Type B pancreatic cell (in vitro differentiated cells): ENCODE measurements around the gene RPIA. TPM values are rescaled to one million over a fixed set of nuclear protein-coding genes. Genes with fewer than 3 reads are reported as not detected.

ENCODE experiments used
- DNase-seq: peaks from one replicate; pipeline ENCODE4 v3.0.0; 2021; ENCODE audit warnings: mixed read lengths; ENCODE audit not compliant: unreplicated experiment; ENCODE audit errors: extremely low spot score
- H3K27ac Mint-ChIP-seq: 2 replicates; pipeline ENCODE4 v1.8.0; 2021; ENCODE audit warnings: mild to moderate bottlenecking, mixed read lengths
- H3K27me3 Mint-ChIP-seq: 2 replicates; pipeline ENCODE4 v1.8.0; 2021; ENCODE audit warnings: mixed read lengths
- H3K36me3 Mint-ChIP-seq: 2 replicates; pipeline ENCODE4 v1.8.0; 2021; ENCODE audit warnings: mixed read lengths
- H3K4me1 Mint-ChIP-seq: one replicate; pipeline ENCODE4 v1.8.0; 2021; ENCODE audit warnings: mixed read lengths; ENCODE audit not compliant: unreplicated experiment
- H3K4me3 Mint-ChIP-seq: 2 replicates; pipeline ENCODE4 v1.8.0; 2021; ENCODE audit warnings: mild to moderate bottlenecking, mixed read lengths
- H3K9me3 Mint-ChIP-seq: 2 replicates; pipeline ENCODE4 v1.8.0; 2021; ENCODE audit warnings: mixed read lengths
- CTCF ChIP-seq: fragments of 200-600 bp; sonication (generic); conservative IDR thresholded peaks from 2 replicates; pipeline ENCODE4 v1.5.0; 2021; ENCODE audit warnings: antibody characterized with exemption, mild to moderate bottlenecking
- total RNA-seq: library from RNA; stranded (reverse); gene quantifications from 2 replicates; pipeline ENCODE4 v1.2.1, GENCODE V29; 2021; ENCODE audit warnings: low replicate concordance

The RPIA gene
- total RNA-seq, 1 donor from 2014 or later, result 27.3 TPM

GRCh38 chr2:88696611-88697010 lies 5.1 kb downstream of the RPIA start:
- Mint-ChIP-seq H3K9me3 (no peaks in the 10 kb centered on the region), H3K36me3 (peaks cover 20% of the 10 kb centered on the region), H3K27ac (no peak overlapping the region), H3K27me3 (no peaks in the 10 kb centered on the region), H3K4me1 (peaks cover 38% of the 10 kb centered on the region), H3K4me3 (no peak overlapping the region)
- no peak for TF ChIP-seq CTCF
- no peak for DNase-seq

DNA sequence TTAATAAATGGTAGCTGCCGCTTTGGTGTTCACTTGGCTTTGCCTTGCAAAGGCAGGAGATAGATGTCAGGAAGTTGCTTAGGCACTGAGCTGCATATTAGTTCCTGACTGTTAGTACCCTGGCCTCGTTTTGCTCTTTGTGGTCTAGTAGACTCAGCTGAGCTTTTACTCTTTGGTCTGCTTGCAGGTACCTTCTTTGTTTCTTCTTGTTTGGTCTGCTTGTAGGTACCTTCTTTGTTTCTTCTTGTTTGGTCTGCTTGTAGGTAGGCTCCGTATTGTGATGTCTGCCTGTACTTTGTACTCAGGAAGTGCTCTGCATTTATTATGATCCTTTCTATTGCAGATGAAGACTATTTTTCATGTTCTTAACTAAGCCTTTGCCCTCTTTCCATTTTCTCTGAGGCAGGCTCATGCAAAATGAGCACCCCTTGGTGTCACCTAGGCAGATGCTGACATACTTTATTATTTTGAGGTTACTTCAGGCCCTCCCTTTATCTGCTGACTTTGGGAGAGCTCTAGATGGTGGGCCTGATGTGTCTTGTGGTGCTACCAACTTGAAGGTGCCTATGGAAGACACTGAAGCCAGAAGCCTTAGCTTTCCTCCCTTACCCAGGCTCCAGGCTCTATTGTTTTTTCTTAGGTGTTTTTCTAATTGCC lies 6.0 kb downstream of the RPIA start:
- H3K9me3 Mint-ChIP-seq, result peaks cover 4% of the 10 kb centered on the region
- H3K27ac Mint-ChIP-seq, result peak overlapping the region; percentile 66

DNA sequence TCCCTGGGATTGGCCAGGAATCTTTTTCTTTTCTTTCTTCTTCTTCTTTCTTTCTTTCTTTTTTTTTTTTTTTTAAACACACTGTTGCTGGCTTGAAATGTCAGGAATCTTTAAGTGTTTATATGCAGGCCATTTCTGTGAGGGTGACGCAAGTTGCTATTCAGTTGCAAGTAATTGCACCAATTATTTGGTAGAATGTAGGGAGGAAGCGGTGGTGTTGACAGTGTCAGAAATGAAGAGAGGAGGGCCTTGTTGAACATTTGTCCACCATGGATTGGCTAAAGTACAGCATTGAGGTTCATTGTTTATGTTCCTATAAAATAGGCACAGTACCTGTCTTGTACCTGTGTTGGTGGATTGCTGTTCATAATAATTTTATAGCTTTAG lies 6.5 kb downstream of the RPIA start:
- Mint-ChIP-seq H3K4me1 (peaks cover 26% of the 10 kb centered on the region), H3K4me3 (peak overlapping the region; percentile 14), H3K27me3 (no peaks in the 10 kb centered on the region), H3K9me3 (peaks cover 4% of the 10 kb centered on the region), H3K27ac (peak overlapping the region; percentile 66), H3K36me3 (peaks cover 34% of the 10 kb centered on the region)
- DNase-seq, result no peak
- no peak for TF ChIP-seq CTCF

More for the DNA sequence above, 6.0 kb downstream of the RPIA start:
- Mint-ChIP-seq H3K36me3 (peaks cover 29% of the 10 kb centered on the region), H3K4me3 (peak overlapping the region; percentile 31), H3K27me3 (no peaks in the 10 kb centered on the region), H3K4me1 (peaks cover 31% of the 10 kb centered on the region)
- DNase-seq, result no peak
- TF ChIP-seq CTCF, result no peak

DNA sequence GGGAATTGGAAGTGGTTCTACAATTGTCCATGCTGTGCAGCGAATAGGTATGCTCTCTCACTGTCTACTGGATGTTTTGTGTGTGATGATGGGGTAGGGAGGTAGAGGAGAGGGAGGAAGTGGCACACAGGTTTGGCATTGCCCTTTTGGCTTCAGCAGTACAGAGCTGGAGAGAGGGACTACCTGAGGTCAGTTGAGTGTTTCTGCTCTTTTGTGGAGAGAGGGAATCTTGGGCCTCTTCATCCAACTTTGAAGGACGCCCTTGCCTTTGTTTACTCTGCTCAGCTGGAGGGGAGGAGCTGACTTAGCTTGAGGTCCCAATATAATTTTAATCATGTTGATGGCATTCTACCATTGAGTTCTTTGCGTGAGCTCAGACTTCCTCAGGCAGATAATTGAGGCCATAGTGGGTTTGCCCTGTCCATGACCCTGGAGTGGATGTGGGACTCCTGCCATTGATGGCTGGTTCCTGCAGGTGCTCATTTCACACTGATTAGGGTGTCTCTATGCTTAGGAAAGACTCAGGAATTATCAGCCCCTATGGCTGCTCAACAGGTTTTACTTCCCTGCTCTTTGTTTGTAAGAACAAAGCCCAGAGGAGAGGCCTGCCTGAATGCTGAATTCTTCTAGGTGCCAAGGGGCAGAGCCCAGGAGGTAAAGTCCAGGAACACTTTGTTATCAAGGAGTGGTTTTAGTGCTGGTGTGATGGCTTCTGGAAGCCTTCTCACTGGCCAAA lies 7.2 kb downstream of the RPIA start:
- Mint-ChIP-seq H3K4me1 (peaks cover 20% of the 10 kb centered on the region), H3K4me3 (peak overlapping the region; percentile 23), H3K9me3 (peaks cover 4% of the 10 kb centered on the region), H3K36me3 (peaks cover 35% of the 10 kb centered on the region), H3K27me3 (no peaks in the 10 kb centered on the region), H3K27ac (peak overlapping the region; percentile 66)
- no peak for TF ChIP-seq CTCF
- DNase-seq, result no peak

DNA sequence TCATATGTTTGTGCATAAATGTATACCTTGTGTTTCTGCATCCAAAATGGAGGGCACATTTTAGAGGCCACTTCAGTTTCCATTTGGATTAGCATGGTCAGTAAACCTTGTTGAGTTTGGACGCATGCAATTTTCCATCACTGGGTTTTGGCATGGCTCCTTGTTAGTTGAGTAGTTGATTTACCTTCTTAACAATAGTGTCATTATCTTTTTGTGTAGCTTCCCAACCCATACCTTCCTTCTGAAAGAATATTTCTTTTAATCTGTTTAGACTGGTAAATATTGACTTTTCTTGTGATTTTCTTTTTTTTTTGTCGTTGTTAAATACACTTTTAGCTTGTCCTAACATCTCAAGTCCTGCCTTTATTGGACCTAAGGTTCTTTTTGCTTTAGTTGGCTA lies 15.5 kb downstream of the RPIA start:
- Mint-ChIP-seq H3K4me1 (peaks cover 7% of the 10 kb centered on the region), H3K4me3 (no peak overlapping the region), H3K36me3 (peaks cover 47% of the 10 kb centered on the region), H3K27ac (no peak overlapping the region), H3K9me3 (peaks cover 23% of the 10 kb centered on the region), H3K27me3 (no peaks in the 10 kb centered on the region)
- DNase-seq, result no peak
- TF ChIP-seq CTCF, result no peak
